ENCODE measurements around the gene TRPC3. TPM values are rescaled to one million over a fixed set of nuclear protein-coding genes. Genes with fewer than 3 reads are reported as not detected.
A peak's percentile ranks its signal among the peaks of the same experiment; 100 is the strongest.

The TRPC3 gene
- total RNA-seq: 1.0 and 1.2 TPM in 2 replicates
- polyA plus RNA-seq: 0.52 and 2.3 TPM in 2 replicates
- polyA plus RNA-seq (2012): 0.22 and 1.2 TPM in 2 replicates
- polyA minus RNA-seq (ENCODE audit: low replicate concordance): 0.31 and 1.1 TPM in 2 replicates

DNA sequence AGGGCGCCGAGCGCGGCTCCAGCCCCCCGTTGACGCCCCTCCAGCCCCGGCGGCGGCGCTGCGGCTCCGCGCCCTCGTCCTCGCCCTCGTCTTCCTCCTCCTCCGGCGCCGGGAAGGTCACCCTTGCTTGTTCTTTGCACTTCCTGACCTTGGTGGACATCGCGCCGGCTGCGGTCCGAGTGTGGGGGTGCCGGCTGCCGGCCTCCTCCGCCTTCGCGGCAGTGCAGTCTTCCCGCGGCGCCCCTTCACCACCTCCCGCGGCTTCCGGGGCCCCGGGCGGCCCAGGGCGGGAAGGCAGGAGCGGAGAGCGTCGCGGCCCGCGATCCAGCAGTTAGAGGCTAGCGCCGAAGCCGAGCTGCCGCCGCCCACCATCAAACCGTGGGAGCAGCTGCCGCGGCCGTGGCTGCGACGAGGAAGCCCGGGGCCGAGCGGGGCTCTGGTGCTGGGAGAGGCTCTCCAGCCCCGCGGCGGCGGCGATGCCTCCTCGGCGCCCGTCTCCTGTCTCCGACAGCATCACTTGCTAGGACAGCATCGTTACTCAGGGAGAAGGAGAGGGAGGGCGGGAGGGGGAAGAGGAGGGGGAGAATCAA lies at the start of gene TRPC3:
TRPC3 (minus strand) TSS at position 540 of the 590 bp plus-strand sequence; CDS start at position 160, 380 bp downstream.
- Histone ChIP-seq H3K27me3 (ENCODE audit: control insufficient read depth, insufficient read depth, low read length) (peaks cover 3% of the 10 kb centered on the region), H3K9me3 (ENCODE audit: control insufficient read depth, insufficient read depth, low read depth, low read length) (no peaks in the 10 kb centered on the region), H3K4me1 (ENCODE audit: control insufficient read depth, extremely low read depth, insufficient read depth, low read length) (no peaks in the 10 kb centered on the region), H4K20me1 (ENCODE audit: control insufficient read depth, extremely low read depth, insufficient read depth, low read length) (no peaks in the 10 kb centered on the region), H3K79me2 (ENCODE audit: control insufficient read depth, insufficient read depth, low read length) (no peaks in the 10 kb centered on the region), H3K36me3 (ENCODE audit: control insufficient read depth, insufficient read depth, low read length) (no peaks in the 10 kb centered on the region), H2AFZ (ENCODE audit: low read length) (peak within 1 kb of the TSS; percentile 86), H3K27ac (ENCODE audit: insufficient read depth, low read length) (no peak within 1 kb of the TSS), H3K4me2 (ENCODE audit: extremely low read depth, insufficient read depth, low read length) (peak within 1 kb of the TSS; percentile 93), H3K9ac (ENCODE audit: insufficient read depth, low read length) (peak within 1 kb of the TSS; percentile 58), H3K4me3 (replicated peaks in 1 of 4; ENCODE audit: control extremely low read depth in 1 of 4, insufficient read depth in 1 of 4, low read depth in 3 of 4, low read length in 4 of 4) (peak within 1 kb of the TSS; percentile 59 to 85 (median 76))
- no peak for TF ChIP-seq EZH2 (IDR thresholded peaks at IDR 0.05; ENCODE audit: low read length, missing control alignments)
- TF ChIP-seq, protein P1, sequence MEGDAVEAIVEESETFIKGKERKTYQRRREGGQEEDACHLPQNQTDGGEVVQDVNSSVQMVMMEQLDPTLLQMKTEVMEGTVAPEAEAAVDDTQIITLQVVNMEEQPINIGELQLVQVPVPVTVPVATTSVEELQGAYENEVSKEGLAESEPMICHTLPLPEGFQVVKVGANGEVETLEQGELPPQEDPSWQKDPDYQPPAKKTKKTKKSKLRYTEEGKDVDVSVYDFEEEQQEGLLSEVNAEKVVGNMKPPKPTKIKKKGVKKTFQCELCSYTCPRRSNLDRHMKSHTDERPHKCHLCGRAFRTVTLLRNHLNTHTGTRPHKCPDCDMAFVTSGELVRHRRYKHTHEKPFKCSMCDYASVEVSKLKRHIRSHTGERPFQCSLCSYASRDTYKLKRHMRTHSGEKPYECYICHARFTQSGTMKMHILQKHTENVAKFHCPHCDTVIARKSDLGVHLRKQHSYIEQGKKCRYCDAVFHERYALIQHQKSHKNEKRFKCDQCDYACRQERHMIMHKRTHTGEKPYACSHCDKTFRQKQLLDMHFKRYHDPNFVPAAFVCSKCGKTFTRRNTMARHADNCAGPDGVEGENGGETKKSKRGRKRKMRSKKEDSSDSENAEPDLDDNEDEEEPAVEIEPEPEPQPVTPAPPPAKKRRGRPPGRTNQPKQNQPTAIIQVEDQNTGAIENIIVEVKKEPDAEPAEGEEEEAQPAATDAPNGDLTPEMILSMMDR (conservative IDR thresholded peaks at IDR 0.05 in 1 of 2, IDR thresholded peaks at IDR 0.05 in 1 of 2; ENCODE audit: low read depth in 1 of 2, low read length in 2 of 2): no peak
- DNase-seq (ENCODE audit: low read depth in 2 of 2): peak; percentile 20 to 33

DNA sequence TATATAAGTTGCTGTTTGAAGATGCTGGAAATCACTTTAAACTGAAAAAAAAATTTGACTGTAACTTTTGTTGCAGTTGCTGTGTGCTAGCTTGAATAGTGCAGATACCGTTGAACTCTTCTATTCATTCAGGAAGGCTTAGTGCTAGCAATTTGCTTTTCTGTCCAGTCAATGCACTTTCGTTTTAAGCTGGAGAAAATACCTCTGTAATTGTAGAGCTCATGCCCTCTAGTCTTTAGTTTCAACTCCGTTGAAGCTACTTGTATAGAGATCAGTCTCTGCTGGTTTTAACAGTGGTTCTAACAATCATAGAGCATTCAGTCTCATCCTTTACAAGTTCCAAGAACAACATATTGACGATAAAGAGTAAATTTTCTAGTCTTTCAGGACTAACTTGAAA lies 49.0 kb upstream of the TRPC3 start:
- no peak overlapping the region for H3K4me3 ChIP-seq (replicated peaks in 1 of 4; ENCODE audit: control extremely low read depth in 1 of 4, insufficient read depth in 1 of 4, low read depth in 3 of 4, low read length in 4 of 4)
- H3K79me2 ChIP-seq (ENCODE audit: control insufficient read depth, insufficient read depth, low read length): no peaks in the 10 kb centered on the region
- no peaks in the 10 kb centered on the region for H3K36me3 ChIP-seq (ENCODE audit: control insufficient read depth, insufficient read depth, low read length)
- H4K20me1 ChIP-seq (ENCODE audit: control insufficient read depth, extremely low read depth, insufficient read depth, low read length): no peaks in the 10 kb centered on the region
- no peaks in the 10 kb centered on the region for H3K27me3 ChIP-seq (ENCODE audit: control insufficient read depth, insufficient read depth, low read length)
- TF ChIP-seq, protein P1 (conservative IDR thresholded peaks at IDR 0.05 in 1 of 2, IDR thresholded peaks at IDR 0.05 in 1 of 2; ENCODE audit: low read depth in 1 of 2, low read length in 2 of 2): no peak
- TF ChIP-seq EZH2 (IDR thresholded peaks at IDR 0.05; ENCODE audit: low read length, missing control alignments): no peak
- H3K27ac ChIP-seq (ENCODE audit: insufficient read depth, low read length): no peak overlapping the region
- H3K4me1 ChIP-seq (ENCODE audit: control insufficient read depth, extremely low read depth, insufficient read depth, low read length): no peaks in the 10 kb centered on the region
- H2AFZ ChIP-seq (ENCODE audit: low read length): peak overlapping the region; percentile 33
- no peak overlapping the region for H3K9ac ChIP-seq (ENCODE audit: insufficient read depth, low read length)
- H3K9me3 ChIP-seq (ENCODE audit: control insufficient read depth, insufficient read depth, low read depth, low read length): no peaks in the 10 kb centered on the region
- H3K4me2 ChIP-seq (ENCODE audit: extremely low read depth, insufficient read depth, low read length): peak overlapping the region; percentile 56
- no peak for DNase-seq (ENCODE audit: low read depth in 2 of 2)

- no peak overlapping the region for H3K27ac ChIP-seq (ENCODE audit: insufficient read depth, low read length)
- H2AFZ ChIP-seq (ENCODE audit: low read length): no peak overlapping the region
- H3K27me3 ChIP-seq (ENCODE audit: control insufficient read depth, insufficient read depth, low read length): no peaks in the 10 kb centered on the region
- no peak overlapping the region for H3K4me3 ChIP-seq (replicated peaks in 1 of 4; ENCODE audit: control extremely low read depth in 1 of 4, insufficient read depth in 1 of 4, low read depth in 3 of 4, low read length in 4 of 4)
- no peak for DNase-seq (ENCODE audit: low read depth in 2 of 2)
- H3K9ac ChIP-seq (ENCODE audit: insufficient read depth, low read length): no peak overlapping the region
- no peaks in the 10 kb centered on the region for H3K79me2 ChIP-seq (ENCODE audit: control insufficient read depth, insufficient read depth, low read length)
- TF ChIP-seq EZH2 (IDR thresholded peaks at IDR 0.05; ENCODE audit: low read length, missing control alignments): no peak
- TF ChIP-seq, protein P1 (conservative IDR thresholded peaks at IDR 0.05 in 1 of 2, IDR thresholded peaks at IDR 0.05 in 1 of 2; ENCODE audit: low read depth in 1 of 2, low read length in 2 of 2): peak in 1 of 2 donors; percentile 21
- no peaks in the 10 kb centered on the region for H4K20me1 ChIP-seq (ENCODE audit: control insufficient read depth, extremely low read depth, insufficient read depth, low read length)
- H3K36me3 ChIP-seq (ENCODE audit: control insufficient read depth, insufficient read depth, low read length): no peaks in the 10 kb centered on the region
- no peak overlapping the region for H3K4me2 ChIP-seq (ENCODE audit: extremely low read depth, insufficient read depth, low read length)
- H3K4me1 ChIP-seq (ENCODE audit: control insufficient read depth, extremely low read depth, insufficient read depth, low read length): peaks cover 3% of the 10 kb centered on the region
- H3K9me3 ChIP-seq (ENCODE audit: control insufficient read depth, insufficient read depth, low read depth, low read length): no peaks in the 10 kb centered on the region
These were observed 46.2 kb upstream of the TRPC3 start for GRCh38 chr4:121998024-121998423.
